ENCODE measurements around the gene B3GNT3. TPM values are rescaled to one million over a fixed set of nuclear protein-coding genes. Genes with fewer than 3 reads are reported as not detected.

The B3GNT3 gene
- total RNA-seq, 1 donor from 2014 or later: not detected

DNA sequence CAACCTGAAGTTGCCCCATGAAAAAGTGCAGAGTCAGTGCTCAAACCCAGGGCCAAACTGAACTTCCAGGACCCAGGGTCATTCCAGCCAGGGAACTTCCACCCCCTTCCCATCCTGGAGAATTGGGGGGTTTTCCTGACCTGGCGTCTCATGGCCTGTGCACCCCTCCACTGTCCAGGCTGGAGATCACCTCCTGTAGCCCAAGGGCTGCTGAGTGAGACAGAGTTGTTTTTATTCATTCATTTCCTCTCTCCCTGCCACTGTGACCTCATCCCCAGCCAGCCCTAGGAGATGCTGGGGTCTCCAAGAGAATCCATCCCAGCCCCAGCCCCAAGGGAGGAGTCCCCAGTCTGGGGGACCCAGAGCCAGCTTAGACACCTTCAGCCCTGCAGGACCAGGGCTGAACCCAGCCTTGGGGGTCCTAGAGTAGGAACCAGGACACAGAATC is 39.5 kb upstream of the B3GNT3 start:
- H3K27me3 Mint-ChIP-seq (ENCODE audit: low read depth): no peaks in the 10 kb centered on the region
- H3K4me3 Mint-ChIP-seq: peak overlapping the region; percentile 54
- H3K36me3 Mint-ChIP-seq (ENCODE audit: low read depth): no peaks in the 10 kb centered on the region
- DNase-seq (ENCODE audit: low read depth, low spot score): no peak
- H3K9me3 Mint-ChIP-seq: no peaks in the 10 kb centered on the region
- TF ChIP-seq, protein P1, sequence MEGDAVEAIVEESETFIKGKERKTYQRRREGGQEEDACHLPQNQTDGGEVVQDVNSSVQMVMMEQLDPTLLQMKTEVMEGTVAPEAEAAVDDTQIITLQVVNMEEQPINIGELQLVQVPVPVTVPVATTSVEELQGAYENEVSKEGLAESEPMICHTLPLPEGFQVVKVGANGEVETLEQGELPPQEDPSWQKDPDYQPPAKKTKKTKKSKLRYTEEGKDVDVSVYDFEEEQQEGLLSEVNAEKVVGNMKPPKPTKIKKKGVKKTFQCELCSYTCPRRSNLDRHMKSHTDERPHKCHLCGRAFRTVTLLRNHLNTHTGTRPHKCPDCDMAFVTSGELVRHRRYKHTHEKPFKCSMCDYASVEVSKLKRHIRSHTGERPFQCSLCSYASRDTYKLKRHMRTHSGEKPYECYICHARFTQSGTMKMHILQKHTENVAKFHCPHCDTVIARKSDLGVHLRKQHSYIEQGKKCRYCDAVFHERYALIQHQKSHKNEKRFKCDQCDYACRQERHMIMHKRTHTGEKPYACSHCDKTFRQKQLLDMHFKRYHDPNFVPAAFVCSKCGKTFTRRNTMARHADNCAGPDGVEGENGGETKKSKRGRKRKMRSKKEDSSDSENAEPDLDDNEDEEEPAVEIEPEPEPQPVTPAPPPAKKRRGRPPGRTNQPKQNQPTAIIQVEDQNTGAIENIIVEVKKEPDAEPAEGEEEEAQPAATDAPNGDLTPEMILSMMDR (conservative IDR thresholded peaks at IDR 0.05): no peak
- no peak overlapping the region for H3K27ac Mint-ChIP-seq (ENCODE audit: unreplicated experiment)
- H3K4me1 Mint-ChIP-seq: peaks cover 30% of the 10 kb centered on the region

DNA sequence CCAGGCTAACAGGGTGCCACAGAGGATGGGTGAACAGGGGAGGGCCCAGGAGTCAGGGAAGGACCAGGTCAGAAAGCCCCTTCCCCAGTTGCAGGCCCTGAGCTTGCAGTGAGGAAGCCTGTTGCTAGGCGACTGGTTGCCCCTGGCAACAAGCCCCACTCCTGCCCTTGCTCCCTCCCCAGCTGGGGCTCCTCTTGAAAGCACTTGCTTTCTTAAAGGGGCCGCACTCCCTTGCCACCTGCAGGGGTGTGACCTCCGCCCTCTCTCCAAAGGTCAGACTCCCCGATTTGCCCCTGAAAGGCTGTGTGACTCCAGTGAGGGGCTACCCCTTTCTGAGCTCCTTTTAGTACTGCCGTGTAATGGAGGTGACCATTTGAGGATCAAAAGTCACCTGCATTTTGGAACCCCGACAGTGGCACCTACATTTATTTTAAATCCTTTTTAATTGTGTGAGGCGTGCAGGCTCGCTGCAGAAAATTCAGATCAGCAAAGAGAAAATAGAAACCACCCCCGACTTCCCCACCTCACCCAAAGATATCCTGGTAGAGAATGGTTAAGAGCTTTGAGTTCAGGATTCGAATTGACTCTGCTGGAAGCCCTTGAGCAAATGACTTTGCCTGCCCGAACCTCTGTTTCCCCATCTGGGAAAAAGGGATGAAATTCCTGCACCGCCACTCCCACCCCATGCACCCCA is 38.8 kb upstream of the B3GNT3 start:
- Mint-ChIP-seq H3K4me3 (no peak overlapping the region), H3K9me3 (no peaks in the 10 kb centered on the region), H3K4me1 (peaks cover 30% of the 10 kb centered on the region), H3K36me3 (ENCODE audit: low read depth) (no peaks in the 10 kb centered on the region), H3K27ac (ENCODE audit: unreplicated experiment) (no peak overlapping the region), H3K27me3 (ENCODE audit: low read depth) (no peaks in the 10 kb centered on the region)
- peak; percentile 79 for DNase-seq (ENCODE audit: low read depth, low spot score)
- TF ChIP-seq, protein P1 (conservative IDR thresholded peaks at IDR 0.05): no peak

DNA sequence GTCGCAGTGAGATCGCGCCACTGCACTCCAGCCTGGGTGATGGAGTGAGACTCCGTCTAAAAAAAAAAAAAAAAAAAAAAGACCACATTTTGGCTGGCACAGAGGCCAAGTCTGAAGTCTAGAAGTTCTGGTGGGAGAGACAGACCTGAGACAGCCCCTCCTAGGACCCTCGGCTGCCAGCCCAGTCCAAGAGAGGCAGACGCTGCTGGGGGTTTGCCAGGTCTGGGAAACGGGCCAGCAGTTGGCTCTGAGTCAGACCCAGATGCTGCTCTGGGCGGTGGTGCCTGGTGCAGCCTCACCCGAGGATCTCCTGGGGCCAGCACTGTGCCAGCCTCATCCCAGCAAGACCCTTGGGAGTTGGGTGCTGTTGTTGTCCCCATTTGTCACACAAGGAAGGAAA is 37.8 kb upstream of the B3GNT3 start:
- DNase-seq (ENCODE audit: low read depth, low spot score): no peak
- Mint-ChIP-seq H3K4me1 (peaks cover 32% of the 10 kb centered on the region), H3K27me3 (ENCODE audit: low read depth) (no peaks in the 10 kb centered on the region), H3K27ac (ENCODE audit: unreplicated experiment) (no peak overlapping the region), H3K4me3 (no peak overlapping the region), H3K36me3 (ENCODE audit: low read depth) (no peaks in the 10 kb centered on the region), H3K9me3 (no peaks in the 10 kb centered on the region)
- TF ChIP-seq, protein P1 (conservative IDR thresholded peaks at IDR 0.05): no peak

DNA sequence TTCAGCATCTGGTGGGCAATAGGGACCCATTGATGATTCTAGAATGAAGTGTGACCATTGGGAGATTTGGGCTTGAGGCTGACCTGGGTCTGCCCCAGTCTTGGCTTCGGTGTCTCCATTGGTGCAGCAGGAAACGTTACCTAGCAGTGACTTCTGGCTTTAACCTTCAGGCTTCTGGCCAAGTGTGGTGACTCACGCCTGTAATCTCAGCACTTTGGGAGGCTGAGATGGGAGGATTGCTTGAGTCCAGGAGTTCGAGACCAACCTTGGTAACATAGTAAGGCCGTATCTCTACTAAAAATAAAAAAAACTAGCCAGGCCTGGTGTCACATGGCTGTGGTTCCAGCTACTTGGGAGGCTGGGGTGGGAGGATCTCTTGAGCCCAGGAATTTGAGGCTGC is 36.4 kb upstream of the B3GNT3 start:
- H3K9me3 Mint-ChIP-seq: peaks cover 5% of the 10 kb centered on the region
- peaks cover 40% of the 10 kb centered on the region for H3K4me1 Mint-ChIP-seq
- H3K27me3 Mint-ChIP-seq (ENCODE audit: low read depth): no peaks in the 10 kb centered on the region
- no peaks in the 10 kb centered on the region for H3K36me3 Mint-ChIP-seq (ENCODE audit: low read depth)
- H3K27ac Mint-ChIP-seq (ENCODE audit: unreplicated experiment): peak overlapping the region; percentile 72
- no peak overlapping the region for H3K4me3 Mint-ChIP-seq
- no peak for DNase-seq (ENCODE audit: low read depth, low spot score)
- TF ChIP-seq, protein P1 (conservative IDR thresholded peaks at IDR 0.05): no peak

DNA sequence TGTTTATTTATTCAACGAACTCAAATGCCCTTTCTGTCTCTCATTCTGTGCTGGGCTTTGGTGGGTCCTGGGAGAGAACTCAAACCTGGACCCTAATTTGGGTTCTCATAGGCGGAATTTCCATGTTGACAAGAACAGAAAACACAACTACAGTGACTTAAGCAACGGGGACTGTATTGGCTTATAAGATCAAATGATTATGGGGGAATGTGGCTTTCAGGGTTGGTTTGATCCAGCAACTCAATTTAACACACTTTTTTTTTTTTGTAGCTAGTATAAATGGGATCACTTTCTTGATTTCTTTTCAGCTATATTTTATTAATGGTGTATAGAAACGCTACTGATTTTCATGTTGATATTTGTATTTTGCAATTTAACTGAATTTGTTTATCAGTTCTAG is 33.8 kb upstream of the B3GNT3 start:
- peaks cover 16% of the 10 kb centered on the region for H3K4me1 Mint-ChIP-seq
- peaks cover 5% of the 10 kb centered on the region for H3K9me3 Mint-ChIP-seq
- no peak for DNase-seq (ENCODE audit: low read depth, low spot score)
- H3K36me3 Mint-ChIP-seq (ENCODE audit: low read depth): no peaks in the 10 kb centered on the region
- H3K27me3 Mint-ChIP-seq (ENCODE audit: low read depth): no peaks in the 10 kb centered on the region
- H3K27ac Mint-ChIP-seq (ENCODE audit: unreplicated experiment): no peak overlapping the region
- H3K4me3 Mint-ChIP-seq: no peak overlapping the region
- TF ChIP-seq, protein P1 (conservative IDR thresholded peaks at IDR 0.05): no peak
